ENCODE measurements around the gene ENTREP3. TPM values are rescaled to one million over a fixed set of nuclear protein-coding genes. Genes with fewer than 3 reads are reported as not detected.

The ENTREP3 gene
- 6.6 and 7.6 TPM in 2 replicates for total RNA-seq

DNA sequence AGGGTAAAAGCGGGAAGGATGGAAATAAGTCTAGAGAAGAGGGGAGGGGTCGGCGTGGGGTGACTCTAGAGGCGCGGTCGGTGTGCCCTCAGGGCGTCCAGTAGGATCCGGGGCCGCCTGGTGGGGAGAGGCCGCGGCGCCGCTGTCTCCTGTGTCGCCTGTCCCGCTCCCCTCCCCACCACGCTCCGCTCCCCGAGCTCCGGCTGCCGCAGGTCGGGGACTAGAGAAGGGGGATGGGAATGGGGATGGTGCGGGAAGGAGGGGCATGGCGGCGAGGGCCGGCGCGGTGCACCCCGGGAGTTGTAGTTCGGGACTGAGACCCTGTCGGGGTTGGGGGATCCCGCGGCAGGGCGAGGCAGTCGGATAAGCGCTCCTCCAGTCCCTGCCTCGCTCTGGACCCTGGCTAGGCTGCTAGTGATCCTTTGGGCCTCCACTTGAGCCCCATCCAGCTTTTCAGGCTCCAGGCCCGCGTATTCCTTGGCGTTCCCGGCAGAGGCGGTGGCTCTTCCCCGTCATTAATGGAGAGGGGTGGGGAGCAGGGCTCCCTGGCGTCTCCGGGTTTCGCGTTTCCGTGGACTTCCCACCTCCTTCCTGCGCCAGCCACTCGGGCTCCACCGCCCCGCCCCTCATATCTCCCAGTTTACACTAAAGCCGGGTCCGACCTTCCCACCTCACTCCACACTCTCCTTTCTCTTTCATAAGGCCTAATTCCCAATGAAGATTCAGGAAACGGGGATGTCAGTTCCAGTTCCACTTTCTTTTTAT lies at the start of gene ENTREP3:
TSS of gene ENTREP3 (minus strand) at position 241 of the 765 bp plus-strand sequence. CDS start 606 bp downstream, outside the sequence.

DNA sequence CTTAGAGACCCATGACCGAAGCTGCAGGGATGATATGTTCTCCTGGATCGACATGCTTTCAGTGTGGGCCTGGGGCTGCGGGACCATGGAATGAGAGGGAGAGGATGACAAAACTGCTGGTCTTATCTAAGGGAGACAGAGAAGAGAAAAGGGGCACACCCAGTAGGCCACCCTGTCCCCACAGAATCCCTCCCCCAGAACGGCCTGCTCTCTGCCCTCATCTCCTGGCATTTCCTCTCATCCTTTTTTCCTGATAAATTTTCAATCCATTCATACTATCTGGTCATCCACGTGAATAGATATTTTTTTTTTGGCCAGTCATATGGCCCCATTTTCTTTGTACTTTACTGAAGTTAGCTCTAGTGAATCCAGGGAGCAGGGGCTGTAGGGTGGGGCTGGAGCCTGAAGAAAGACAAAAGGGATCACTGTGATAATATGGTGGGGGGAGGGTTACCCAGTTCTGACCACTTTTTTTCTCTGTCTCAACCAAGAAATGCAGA lies 46.1 kb upstream of the ENTREP3 start, which contains the start of gene PKLR:
TSS of gene PKLR (minus strand) at position 97 of the 500 bp plus-strand sequence. CDS start at position 54, 43 bp downstream.

DNA sequence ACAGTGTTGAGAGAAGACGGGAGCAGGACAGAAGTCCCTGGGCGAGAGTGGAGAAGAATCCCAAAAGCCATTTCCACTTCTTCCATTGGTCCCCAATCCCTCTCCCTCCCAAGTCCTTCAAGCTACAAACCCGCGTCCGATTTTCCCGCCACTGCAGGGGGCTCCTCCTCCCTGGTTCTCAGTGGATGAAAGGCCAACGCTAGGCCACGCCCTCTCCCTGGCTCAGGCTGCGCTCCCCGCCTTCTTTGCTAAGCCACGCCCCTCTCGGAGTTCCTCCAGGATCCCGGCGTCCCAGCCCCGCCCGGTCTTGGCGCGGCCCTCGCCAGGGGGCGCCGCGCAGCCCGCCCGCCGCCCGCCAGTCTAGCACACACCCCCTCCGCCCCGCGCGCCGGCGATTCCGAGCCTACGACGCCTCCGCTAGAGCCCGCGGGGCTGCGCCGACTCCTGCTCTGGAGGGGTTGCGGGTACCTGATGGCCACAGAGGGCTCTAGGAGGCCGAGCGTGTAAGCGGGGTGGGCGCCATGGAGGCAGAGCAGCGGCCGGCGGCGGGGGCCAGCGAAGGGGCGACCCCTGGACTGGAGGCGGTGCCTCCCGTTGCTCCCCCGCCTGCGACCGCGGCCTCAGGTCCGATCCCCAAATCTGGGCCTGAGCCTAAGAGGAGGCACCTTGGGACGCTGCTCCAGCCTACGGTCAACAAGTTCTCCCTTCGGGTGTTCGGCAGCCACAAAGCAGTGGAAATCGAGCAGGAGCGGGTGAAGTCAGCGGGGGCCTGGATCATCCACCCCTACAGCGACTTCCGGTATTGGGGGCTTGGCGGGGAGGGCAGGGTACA lies 22.0 kb upstream of the ENTREP3 start, which contains the start of gene HCN3:
TSS of gene HCN3 (plus strand) at position 394 of the 832 bp plus-strand sequence. CDS start at position 522, 128 bp downstream.

DNA sequence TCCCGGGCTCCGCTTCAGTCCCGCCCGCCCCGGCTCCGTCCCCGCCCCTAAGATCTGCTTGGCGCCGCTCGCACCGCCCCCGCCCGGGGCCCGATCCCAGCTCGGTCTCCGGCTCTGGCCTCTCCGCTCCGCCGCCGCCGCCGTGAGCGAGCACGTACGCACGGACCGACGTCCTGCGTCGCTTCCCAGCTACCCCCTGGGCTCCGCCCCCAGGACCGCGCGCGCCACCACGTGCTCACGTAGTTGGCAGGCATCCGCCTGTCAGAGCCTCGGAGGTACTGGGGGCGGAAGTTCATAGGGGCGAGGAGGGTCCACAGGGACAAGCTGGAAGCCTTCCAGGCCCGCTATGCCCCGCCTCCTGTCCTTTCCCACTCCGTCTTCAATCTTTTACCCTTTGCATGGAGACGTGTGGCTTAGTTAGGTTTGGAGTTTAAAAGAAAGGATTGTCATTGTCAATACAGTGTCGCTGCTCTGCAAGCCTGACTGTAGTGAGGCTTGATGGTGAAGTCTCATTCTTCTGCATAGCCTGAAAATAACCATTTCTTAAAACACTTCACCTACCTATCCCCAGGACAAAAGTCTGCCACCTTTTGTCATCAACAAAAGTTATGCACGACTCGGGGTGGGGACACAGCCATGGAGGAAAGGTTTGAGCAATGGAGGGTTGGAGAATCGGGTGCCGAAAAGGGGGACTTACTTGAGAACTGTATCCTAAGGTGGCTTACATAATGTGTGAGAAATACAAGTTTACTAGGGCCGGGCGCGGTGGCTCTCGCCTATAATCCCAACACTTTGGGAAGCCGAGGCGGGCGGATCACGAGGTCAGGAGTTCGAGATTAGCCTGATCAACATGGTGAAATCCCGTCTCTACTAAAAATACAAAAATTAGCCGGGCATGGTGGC lies 18.3 kb upstream of the ENTREP3 start, which contains the start of gene CLK2:
TSS of gene CLK2 (minus strand) at position 162 of the 903 bp plus-strand sequence. CDS start 2,527 bp downstream, outside the sequence.

DNA sequence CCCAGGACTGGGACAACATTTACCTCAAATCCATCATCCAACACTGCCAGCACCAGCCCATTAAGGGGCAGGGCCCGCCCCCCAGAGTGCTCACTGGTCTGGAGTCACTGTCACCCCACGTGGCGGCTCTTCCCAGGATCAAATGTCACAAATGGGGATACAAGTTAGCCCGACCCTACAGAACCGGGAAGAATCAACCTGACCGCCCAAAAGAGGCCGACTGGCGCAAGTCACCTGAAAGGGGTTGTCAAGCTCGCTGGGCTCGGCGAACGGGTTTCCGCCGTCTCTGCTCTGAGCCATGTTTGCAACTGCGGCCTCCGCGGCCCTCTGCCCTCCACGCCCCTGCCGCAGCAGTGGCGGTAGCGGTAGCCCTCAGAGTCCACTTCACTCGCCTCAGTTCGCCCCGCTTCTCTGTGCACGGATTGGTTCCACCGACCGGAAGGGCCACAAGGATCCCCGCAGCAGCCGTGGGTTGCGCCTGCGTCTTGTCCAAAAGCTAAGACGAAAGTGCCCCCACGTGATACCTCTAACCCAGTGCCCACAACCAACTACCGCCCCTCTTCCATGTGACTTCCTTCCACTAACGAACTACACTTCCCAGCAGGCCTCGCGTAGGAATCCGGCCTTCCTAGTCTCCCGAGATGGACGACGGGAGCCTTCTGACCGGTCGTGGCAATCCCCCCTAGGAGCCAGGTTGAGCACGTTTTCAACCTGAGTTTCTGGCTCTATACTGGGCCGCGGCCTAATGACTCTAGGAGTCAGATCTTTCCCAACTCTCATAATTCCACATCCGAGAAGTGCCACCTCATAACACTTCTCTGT lies 6.8 kb upstream of the ENTREP3 start, which contains the start of gene SCAMP3:
TSS of gene SCAMP3 (minus strand) at position 509 of the 822 bp plus-strand sequence. CDS start at position 300, 209 bp downstream.

DNA sequence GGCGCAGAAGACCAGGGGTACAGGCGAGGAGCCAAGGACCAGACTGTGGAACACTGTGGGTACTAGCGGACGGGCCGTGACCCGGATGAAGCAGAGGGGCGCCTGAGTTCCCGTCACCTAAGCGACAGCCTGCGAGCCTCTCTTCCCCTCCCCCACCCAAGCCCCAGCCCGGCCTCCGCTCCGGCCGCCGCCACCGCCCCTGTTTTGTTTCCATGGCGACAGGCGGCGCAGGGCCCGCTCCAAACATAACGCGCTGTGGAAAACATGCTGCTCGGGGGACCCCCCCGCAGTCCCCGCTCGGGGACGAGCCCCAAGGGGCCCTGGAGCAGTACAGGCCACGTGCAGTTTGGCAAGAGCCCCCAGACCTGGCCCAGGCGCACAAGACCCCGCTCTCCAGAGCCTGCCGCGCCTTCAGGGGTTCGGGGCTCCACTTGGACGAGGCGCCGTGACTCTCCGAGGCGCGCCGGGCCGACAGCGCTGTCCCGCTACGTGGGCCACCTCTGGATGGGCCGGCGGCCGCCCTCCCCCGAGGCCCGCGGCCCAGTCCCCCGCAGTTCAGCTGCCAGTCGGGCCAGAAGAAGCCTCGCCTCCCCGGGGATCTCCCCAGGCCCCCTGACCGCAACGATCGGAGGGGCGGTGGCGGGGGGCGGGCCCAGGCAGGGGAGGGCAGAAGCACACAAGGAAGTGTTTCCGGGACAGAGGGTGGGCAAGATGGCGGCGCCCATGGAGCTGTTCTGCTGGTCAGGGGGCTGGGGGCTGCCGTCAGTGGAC lies 46.6 kb downstream of the ENTREP3 start, which contains the start of gene MTX1:
TSS of gene MTX1 (plus strand) at position 155 of the 771 bp plus-strand sequence. CDS start at position 265, 110 bp downstream.

DNA sequence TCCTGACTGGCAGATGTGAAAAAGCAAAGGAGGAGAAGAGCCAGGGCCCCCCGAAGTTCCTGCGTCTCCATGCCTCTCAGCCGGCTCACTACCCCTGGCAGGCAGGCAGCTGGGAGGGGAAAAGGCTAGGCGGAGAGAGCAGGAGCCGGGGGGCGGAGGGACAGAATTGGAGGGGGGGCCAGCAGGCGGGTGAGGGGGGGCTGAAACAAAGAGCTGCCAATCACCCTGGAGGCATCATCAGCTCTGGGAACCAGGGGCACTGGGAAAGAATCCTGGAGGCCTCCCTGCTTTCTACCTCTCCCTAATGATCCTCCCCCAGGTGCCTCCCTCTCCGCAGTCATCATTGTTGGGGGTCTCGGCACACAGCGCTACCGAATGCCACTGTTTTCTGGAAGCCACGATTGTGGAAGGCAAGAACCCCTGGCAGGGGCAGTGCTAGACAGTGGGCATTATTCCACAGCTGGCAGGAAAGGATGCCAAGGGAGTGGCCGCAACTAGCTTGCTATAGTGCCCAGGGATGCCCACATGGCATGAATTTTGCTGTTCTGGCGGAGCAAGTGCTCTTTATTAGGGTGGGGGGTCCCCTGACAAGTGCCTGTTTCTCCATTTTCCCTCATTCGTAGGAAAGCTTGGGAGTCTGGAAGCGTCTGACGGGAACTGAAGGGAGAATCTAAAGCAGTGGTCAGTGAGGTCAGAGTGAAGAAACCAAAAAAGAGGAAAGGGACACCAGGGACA lies 47.3 kb downstream of the ENTREP3 start, which contains the start of gene THBS3:
TSS of gene THBS3 (minus strand) at position 92 of the 735 bp plus-strand sequence. CDS start at position 71, 21 bp downstream.

Other genes starting within 250 kb of the ENTREP3 start
- gene DCST2, start 221.7 kb downstream of the ENTREP3 start, total RNA-seq = 0.18 TPM in 1 of 2 replicates, not detected in the other
- gene DCST1, start 221.7 kb downstream of the ENTREP3 start, total RNA-seq = not detected in 2 replicates
- 125 and 162 TPM in 2 replicates for gene ADAM15, start 204.2 kb downstream of the ENTREP3 start, total RNA-seq
- 5.8 and 8.5 TPM in 2 replicates for gene EFNA4, start 191.7 kb downstream of the ENTREP3 start, total RNA-seq
- 0.90 and 2.8 TPM in 2 replicates for gene EFNA3, start 176.6 kb downstream of the ENTREP3 start, total RNA-seq
- 5.8 and 12.2 TPM in 2 replicates for gene EFNA1, start 127.6 kb downstream of the ENTREP3 start, total RNA-seq
- 36.6 and 43.5 TPM in 2 replicates for gene SLC50A1, start 119.6 kb downstream of the ENTREP3 start, total RNA-seq
- 26.9 and 50.1 TPM in 2 replicates for gene DPM3, start 115.0 kb downstream of the ENTREP3 start, total RNA-seq
- gene KRTCAP2, start 82.2 kb downstream of the ENTREP3 start, total RNA-seq = 139 and 169 TPM in 2 replicates
- 0.97 and 1.1 TPM in 2 replicates for gene TRIM46, start 81.6 kb downstream of the ENTREP3 start, total RNA-seq
- gene THBS3, start 47.6 kb downstream of the ENTREP3 start, total RNA-seq = 11.9 and 14.7 TPM in 2 replicates
- gene MTX1, start 46.8 kb downstream of the ENTREP3 start, total RNA-seq = 46.0 and 73.2 TPM in 2 replicates
- 67.5 and 116 TPM in 2 replicates for gene SCAMP3, start 6.9 kb upstream of the ENTREP3 start, total RNA-seq
- gene CLK2, start 18.0 kb upstream of the ENTREP3 start, total RNA-seq = 22.2 and 25.6 TPM in 2 replicates
- gene HCN3, start 22.0 kb upstream of the ENTREP3 start, total RNA-seq = under 0.01 and 0.90 TPM in 2 replicates
- not detected in 2 replicates for gene PKLR, start 46.0 kb upstream of the ENTREP3 start, total RNA-seq
- 160 and 262 TPM in 2 replicates for gene FDPS, start 53.4 kb upstream of the ENTREP3 start, total RNA-seq
- 22.4 and 38.1 TPM in 2 replicates for gene RUSC1, start 65.4 kb upstream of the ENTREP3 start, total RNA-seq

All from cardiac atrium fibroblast (primary cell).